ENCODE results near the gene PRRG4.
"Not testable (repeated sequence)": the region's sequence is repeated elsewhere in the genome, so short reads cannot be mapped to it uniquely, and the experiment has no call there.

Gene PRRG4

GRCh38 chr11:32831221-32831620 lies 1.5 kb downstream of the PRRG4 start:
- DNase-seq, result no peak

GRCh38 chr11:32833921-32834320 lies 4.2 kb downstream of the PRRG4 start:
- DNase-seq, result no peak

- no peak for DNase-seq
Measured at GRCh38 chr11:32836946-32837345, 7.2 kb downstream of the PRRG4 start.

- DNase-seq, result no peak
Measured at GRCh38 chr11:32838505-32839274, 9.0 kb downstream of the PRRG4 start.

GRCh38 chr11:32839308-32839707 lies 9.6 kb downstream of the PRRG4 start:
- DNase-seq, result no peak

- DNase-seq, result no peak
Measured at GRCh38 chr11:32840587-32840986, 10.9 kb downstream of the PRRG4 start.

GRCh38 chr11:32843544-32843943 lies 13.8 kb downstream of the PRRG4 start:
- DNase-seq, result no peak

GRCh38 chr11:32847511-32847910 lies 17.8 kb downstream of the PRRG4 start:
- peak; percentile 69 for DNase-seq

GRCh38 chr11:32849761-32850160 lies 20.0 kb downstream of the PRRG4 start:
- peak; percentile 38 for DNase-seq

GRCh38 chr11:32851251-32851650 lies 21.5 kb downstream of the PRRG4 start:
- no peak for DNase-seq

- peak; percentile 70 for DNase-seq
Measured at GRCh38 chr11:32852207-32852606, 22.5 kb downstream of the PRRG4 start.

GRCh38 chr11:32855601-32856000 lies 25.9 kb downstream of the PRRG4 start:
- DNase-seq, result no peak

- no peak for DNase-seq
Measured at GRCh38 chr11:32858731-32859130, 29.0 kb downstream of the PRRG4 start.

- no peak for DNase-seq
Measured at GRCh38 chr11:32861850-32862577, 32.3 kb downstream of the PRRG4 start.

- DNase-seq, result no peak
Measured at GRCh38 chr11:32864555-32864954, 34.8 kb downstream of the PRRG4 start.

GRCh38 chr11:32868752-32869151 lies 39.0 kb downstream of the PRRG4 start:
- DNase-seq, result not testable (repeated sequence)

GRCh38 chr11:32870676-32871075 lies 40.9 kb downstream of the PRRG4 start:
- no peak for DNase-seq

GRCh38 chr11:32874132-32874531 lies 44.4 kb downstream of the PRRG4 start:
- no peak for DNase-seq

GRCh38 chr11:32881286-32881685 lies 51.6 kb downstream of the PRRG4 start:
- DNase-seq, result no peak

GRCh38 chr11:32883421-32883820 lies 53.7 kb downstream of the PRRG4 start:
- no peak for DNase-seq

- DNase-seq, result no peak
Measured at GRCh38 chr11:32884023-32884422, 54.3 kb downstream of the PRRG4 start.

GRCh38 chr11:32884770-32885384 lies 55.1 kb downstream of the PRRG4 start:
- DNase-seq, result peak; percentile 21

GRCh38 chr11:32885556-32885955 lies 55.8 kb downstream of the PRRG4 start:
- DNase-seq, result no peak

- no peak for DNase-seq
Measured at GRCh38 chr11:32886180-32886579, 56.5 kb downstream of the PRRG4 start.
